ENCODE measurements around the gene SLX4. TPM values are rescaled to one million over a fixed set of nuclear protein-coding genes. Genes with fewer than 3 reads are reported as not detected.

SLX4 gene
- total RNA-seq, 1 experiment from 2014 or later: 7.0 TPM

DNA sequence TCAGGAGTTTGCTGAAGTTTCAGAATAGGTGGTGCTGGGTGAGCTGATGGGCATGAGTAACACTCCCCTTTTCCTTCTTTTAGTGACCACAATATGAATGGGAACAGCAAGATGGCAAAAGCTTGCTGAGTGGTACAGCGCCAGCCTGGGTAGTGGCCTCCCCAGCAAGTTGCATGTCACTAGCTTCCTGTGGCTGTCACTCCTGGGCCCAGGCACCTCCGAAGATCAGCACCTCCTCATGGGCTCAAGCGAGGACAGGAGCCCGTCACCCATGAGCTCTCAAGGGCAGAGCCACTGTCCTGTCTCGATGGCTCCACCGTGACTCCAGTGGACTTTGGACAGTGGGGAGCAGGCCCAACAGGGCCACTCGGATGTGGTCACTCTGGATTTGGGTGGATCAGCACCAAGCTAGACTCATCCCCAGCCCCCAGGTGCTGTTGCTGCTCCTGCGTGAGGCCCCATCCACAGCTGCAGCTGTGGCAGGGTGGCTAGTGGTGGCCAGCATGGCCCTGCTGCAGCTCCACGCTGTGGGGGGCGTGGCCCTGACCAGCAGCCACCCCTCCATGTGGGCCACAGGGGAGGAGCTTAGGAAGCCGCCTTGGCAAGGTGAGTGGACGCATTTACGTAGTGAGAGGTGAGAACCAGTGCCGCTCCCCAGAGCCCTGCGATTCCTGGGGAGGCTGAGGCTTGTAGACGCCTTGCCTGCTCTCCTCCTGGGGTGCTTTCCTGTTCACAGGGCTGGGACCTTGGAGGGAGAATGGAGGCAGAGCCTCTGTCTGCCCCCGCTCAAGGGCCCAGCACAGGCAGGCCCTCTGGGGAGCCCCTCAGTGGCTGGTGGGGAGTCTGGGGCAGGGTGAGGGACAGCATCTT lies 29.5 kb upstream of the SLX4 start:
- ChIA-PET POLR2A (no interaction called here), RAD21 (ENCODE audit: low non-redundant PET in 1 of 2, low total read pairs in 2 of 2, uncharacterized antibody in 2 of 2, unreplicated experiment in 2 of 2) (no interaction called here), CTCF (interaction anchor here (0.9 kb wide), 1 partner anchor 13 kb away, joined by 3 read pairs; no protein-coding TSS in a partner anchor)
- H3K9me3 ChIP-seq (ENCODE audit: control insufficient read depth in 1 of 2, insufficient read depth in 1 of 2, low read depth in 1 of 2, low read length in 2 of 2): no peaks in the 10 kb centered on the region
- no peaks in the 10 kb centered on the region for H4K20me1 ChIP-seq (ENCODE audit: insufficient read depth)
- no peak overlapping the region for H3K9ac ChIP-seq (ENCODE audit: low read length)
- no peaks in the 10 kb centered on the region for H3K79me2 ChIP-seq (ENCODE audit: insufficient read depth, low read length)
- ATAC-seq (no peak), DNase-seq (ENCODE audit: low read depth, low spot score) (no peak)
- H3K27me3 ChIP-seq (ENCODE audit: insufficient read depth, low read length): no peaks in the 10 kb centered on the region
- intact Hi-C loops (cut with micrococcal nuclease): no loop called here
- TF ChIP-seq EZH2phosphoT487 (IDR thresholded peaks at IDR 0.05; ENCODE audit: borderline replicate concordance): no peak
- TF ChIP-seq, protein P1, sequence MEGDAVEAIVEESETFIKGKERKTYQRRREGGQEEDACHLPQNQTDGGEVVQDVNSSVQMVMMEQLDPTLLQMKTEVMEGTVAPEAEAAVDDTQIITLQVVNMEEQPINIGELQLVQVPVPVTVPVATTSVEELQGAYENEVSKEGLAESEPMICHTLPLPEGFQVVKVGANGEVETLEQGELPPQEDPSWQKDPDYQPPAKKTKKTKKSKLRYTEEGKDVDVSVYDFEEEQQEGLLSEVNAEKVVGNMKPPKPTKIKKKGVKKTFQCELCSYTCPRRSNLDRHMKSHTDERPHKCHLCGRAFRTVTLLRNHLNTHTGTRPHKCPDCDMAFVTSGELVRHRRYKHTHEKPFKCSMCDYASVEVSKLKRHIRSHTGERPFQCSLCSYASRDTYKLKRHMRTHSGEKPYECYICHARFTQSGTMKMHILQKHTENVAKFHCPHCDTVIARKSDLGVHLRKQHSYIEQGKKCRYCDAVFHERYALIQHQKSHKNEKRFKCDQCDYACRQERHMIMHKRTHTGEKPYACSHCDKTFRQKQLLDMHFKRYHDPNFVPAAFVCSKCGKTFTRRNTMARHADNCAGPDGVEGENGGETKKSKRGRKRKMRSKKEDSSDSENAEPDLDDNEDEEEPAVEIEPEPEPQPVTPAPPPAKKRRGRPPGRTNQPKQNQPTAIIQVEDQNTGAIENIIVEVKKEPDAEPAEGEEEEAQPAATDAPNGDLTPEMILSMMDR (IDR thresholded peaks at IDR 0.05 in 2 of 3, conservative IDR thresholded peaks at IDR 0.05 in 1 of 3; ENCODE audit: borderline replicate concordance in 1 of 3, insufficient read depth in 1 of 3, low read depth in 2 of 3, low read length in 2 of 3): no peak
- TF ChIP-seq, protein P2, sequence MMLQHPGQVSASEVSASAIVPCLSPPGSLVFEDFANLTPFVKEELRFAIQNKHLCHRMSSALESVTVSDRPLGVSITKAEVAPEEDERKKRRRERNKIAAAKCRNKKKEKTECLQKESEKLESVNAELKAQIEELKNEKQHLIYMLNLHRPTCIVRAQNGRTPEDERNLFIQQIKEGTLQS (IDR thresholded peaks at IDR 0.05): no peak
- TF ChIP-seq JUND (IDR thresholded peaks at IDR 0.05): no peak
- TF ChIP-seq FOSL1 (IDR thresholded peaks at IDR 0.05; ENCODE audit: low read depth): no peak
- no peak for TF ChIP-seq YY1 (IDR thresholded peaks at IDR 0.05; ENCODE audit: extremely low read depth, insufficient replicate concordance, low read depth, low read length)
- TF ChIP-seq, protein P3, sequence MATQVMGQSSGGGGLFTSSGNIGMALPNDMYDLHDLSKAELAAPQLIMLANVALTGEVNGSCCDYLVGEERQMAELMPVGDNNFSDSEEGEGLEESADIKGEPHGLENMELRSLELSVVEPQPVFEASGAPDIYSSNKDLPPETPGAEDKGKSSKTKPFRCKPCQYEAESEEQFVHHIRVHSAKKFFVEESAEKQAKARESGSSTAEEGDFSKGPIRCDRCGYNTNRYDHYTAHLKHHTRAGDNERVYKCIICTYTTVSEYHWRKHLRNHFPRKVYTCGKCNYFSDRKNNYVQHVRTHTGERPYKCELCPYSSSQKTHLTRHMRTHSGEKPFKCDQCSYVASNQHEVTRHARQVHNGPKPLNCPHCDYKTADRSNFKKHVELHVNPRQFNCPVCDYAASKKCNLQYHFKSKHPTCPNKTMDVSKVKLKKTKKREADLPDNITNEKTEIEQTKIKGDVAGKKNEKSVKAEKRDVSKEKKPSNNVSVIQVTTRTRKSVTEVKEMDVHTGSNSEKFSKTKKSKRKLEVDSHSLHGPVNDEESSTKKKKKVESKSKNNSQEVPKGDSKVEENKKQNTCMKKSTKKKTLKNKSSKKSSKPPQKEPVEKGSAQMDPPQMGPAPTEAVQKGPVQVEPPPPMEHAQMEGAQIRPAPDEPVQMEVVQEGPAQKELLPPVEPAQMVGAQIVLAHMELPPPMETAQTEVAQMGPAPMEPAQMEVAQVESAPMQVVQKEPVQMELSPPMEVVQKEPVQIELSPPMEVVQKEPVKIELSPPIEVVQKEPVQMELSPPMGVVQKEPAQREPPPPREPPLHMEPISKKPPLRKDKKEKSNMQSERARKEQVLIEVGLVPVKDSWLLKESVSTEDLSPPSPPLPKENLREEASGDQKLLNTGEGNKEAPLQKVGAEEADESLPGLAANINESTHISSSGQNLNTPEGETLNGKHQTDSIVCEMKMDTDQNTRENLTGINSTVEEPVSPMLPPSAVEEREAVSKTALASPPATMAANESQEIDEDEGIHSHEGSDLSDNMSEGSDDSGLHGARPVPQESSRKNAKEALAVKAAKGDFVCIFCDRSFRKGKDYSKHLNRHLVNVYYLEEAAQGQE (IDR thresholded peaks at IDR 0.05; ENCODE audit: low read depth): no peak
- TF ChIP-seq RAD21 (IDR thresholded peaks at IDR 0.05; ENCODE audit: low read depth): no peak
- TF ChIP-seq SRF (IDR thresholded peaks at IDR 0.05; ENCODE audit: low read depth): no peak
- TF ChIP-seq TCF7L2 (IDR thresholded peaks at IDR 0.05; ENCODE audit: borderline replicate concordance, extremely low read depth, insufficient read depth, insufficient read length): no peak
- TF ChIP-seq, protein P4, sequence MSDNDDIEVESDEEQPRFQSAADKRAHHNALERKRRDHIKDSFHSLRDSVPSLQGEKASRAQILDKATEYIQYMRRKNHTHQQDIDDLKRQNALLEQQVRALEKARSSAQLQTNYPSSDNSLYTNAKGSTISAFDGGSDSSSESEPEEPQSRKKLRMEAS (IDR thresholded peaks at IDR 0.05): no peak
- TF ChIP-seq SP1 (IDR thresholded peaks at IDR 0.05; ENCODE audit: low read depth): no peak
- TF ChIP-seq SIN3A (IDR thresholded peaks at IDR 0.05; ENCODE audit: low read depth): no peak
- no peak for TF ChIP-seq ELF1 (IDR thresholded peaks at IDR 0.05; ENCODE audit: borderline replicate concordance, low read depth)
- TF ChIP-seq EGR1 (IDR thresholded peaks at IDR 0.05; ENCODE audit: low read depth): no peak
- TF ChIP-seq ZFX (IDR thresholded peaks at IDR 0.05): no peak
- TF ChIP-seq CBX3 (IDR thresholded peaks at IDR 0.05; ENCODE audit: low read depth): no peak
- BruUV-seq (replicated peaks): no TSS peak
- no peaks in the 10 kb centered on the region for H3K9me2 ChIP-seq (ENCODE audit: insufficient read depth)
- peaks cover 33 to 35% of the 10 kb centered on the region in 2 experiments for H3K4me1 ChIP-seq (ENCODE audit: control insufficient read depth in 1 of 2, insufficient read depth in 2 of 2, low read length in 2 of 2)
- no peak overlapping the region for H3K4me3 ChIP-seq (replicated peaks in 1 of 2; ENCODE audit: low read depth in 1 of 2, low read length in 2 of 2)
- H3K4me2 ChIP-seq (ENCODE audit: low read length): no peak overlapping the region
- H3K27ac ChIP-seq (ENCODE audit: low read depth, low read length): no peak overlapping the region
- H2AFZ ChIP-seq (ENCODE audit: low read depth, low read length, poor library complexity, severe bottlenecking): no peak overlapping the region
- no peaks in the 10 kb centered on the region for H3K36me3 ChIP-seq (ENCODE audit: control insufficient read depth in 1 of 2, insufficient read depth in 2 of 2, low read length in 2 of 2)
